Measurements from ENCODE around the gene PHYH. TPM values are rescaled to one million over a fixed set of nuclear protein-coding genes. Genes with fewer than 3 reads are reported as not detected.
A peak's percentile ranks its signal among the peaks of the same experiment; 100 is the strongest.

PHYH gene
- total and polyA plus RNA-seq, 2 donors from 2014 or later, result 45.8 to 166 TPM

DNA sequence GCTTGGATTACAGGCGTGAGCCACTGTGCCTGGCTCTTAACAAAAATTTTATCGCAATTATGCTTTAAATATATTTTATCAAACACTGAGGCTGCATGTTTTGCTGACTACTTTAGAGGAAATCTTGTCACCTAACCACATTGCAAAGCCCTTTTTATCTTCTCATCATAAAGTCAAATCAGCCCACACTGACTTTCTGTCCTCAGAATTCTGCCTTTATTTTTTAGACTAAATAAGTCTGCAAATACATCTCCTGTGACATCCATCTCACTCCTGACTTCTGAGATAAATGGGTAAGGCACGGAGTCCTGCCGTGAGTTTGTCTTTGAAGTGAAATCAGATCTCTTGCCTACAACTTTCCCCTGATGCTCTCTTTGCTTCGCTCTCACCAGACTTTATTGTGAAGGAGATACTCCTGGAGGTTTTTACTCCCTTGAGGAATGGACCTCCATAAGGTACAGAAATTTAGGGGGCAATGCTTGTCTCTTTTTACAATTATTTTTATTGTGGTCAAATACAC is 42.2 kb downstream of the PHYH start:
- intact Hi-C loops (cut with DNase I), result no loop called here
- peak in 2 of 5 donors; percentile 36 to 58 for DNase-seq
- Histone ChIP-seq H3K9me3 (ENCODE audit: control insufficient read depth in 2 of 3, insufficient read depth in 1 of 3, low read length in 3 of 3) (no peaks in the 10 kb centered on the region), H3K27me3 (ENCODE audit: control insufficient read depth, insufficient read depth, low read length) (no peaks in the 10 kb centered on the region), H3K27ac (ENCODE audit: low read depth in 2 of 2, low read length in 2 of 2) (no peak overlapping the region), H3K4me1 (ENCODE audit: control insufficient read depth in 2 of 3, insufficient read depth in 2 of 3, low read depth in 1 of 3, low read length in 3 of 3) (no peaks in the 10 kb centered on the region), H3K4me3 (ENCODE audit: low read length in 3 of 3) (no peak overlapping the region), H3K9ac (ENCODE audit: low read length in 3 of 3) (no peak overlapping the region), H3K36me3 (ENCODE audit: control insufficient read depth in 2 of 3, insufficient read depth in 3 of 3, low read length in 3 of 3) (no peaks in the 10 kb centered on the region)
- TF ChIP-seq, protein P1, sequence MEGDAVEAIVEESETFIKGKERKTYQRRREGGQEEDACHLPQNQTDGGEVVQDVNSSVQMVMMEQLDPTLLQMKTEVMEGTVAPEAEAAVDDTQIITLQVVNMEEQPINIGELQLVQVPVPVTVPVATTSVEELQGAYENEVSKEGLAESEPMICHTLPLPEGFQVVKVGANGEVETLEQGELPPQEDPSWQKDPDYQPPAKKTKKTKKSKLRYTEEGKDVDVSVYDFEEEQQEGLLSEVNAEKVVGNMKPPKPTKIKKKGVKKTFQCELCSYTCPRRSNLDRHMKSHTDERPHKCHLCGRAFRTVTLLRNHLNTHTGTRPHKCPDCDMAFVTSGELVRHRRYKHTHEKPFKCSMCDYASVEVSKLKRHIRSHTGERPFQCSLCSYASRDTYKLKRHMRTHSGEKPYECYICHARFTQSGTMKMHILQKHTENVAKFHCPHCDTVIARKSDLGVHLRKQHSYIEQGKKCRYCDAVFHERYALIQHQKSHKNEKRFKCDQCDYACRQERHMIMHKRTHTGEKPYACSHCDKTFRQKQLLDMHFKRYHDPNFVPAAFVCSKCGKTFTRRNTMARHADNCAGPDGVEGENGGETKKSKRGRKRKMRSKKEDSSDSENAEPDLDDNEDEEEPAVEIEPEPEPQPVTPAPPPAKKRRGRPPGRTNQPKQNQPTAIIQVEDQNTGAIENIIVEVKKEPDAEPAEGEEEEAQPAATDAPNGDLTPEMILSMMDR (IDR thresholded peaks at IDR 0.05; ENCODE audit: borderline replicate concordance, extremely low read depth, insufficient read depth), result no peak
- no peak for FAIRE-seq

DNA sequence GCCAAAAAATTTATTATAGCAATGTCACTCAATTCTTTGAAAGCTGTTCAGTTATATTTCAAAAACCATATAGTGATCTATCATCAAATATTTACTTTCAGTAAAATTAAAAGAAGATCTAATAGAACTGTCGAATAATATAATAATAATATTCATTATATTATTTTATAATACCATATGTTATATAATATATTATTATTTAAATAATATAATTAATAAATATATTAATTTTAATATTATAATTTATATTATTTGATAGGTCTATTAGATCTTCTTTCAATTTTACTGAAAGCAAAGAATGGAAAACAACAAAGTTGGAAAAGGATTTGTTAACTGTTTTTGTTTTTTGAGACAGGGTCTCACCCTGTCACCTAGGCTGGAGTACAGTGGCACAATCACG is 43.2 kb downstream of the PHYH start:
- DNase-seq, result no peak
- no peak overlapping the region for H3K9ac ChIP-seq (ENCODE audit: low read length in 3 of 3)
- H3K4me3 ChIP-seq (ENCODE audit: low read length in 3 of 3), result no peak overlapping the region
- H3K27me3 ChIP-seq (ENCODE audit: control insufficient read depth, insufficient read depth, low read length), result no peaks in the 10 kb centered on the region
- TF ChIP-seq, protein P1 (IDR thresholded peaks at IDR 0.05; ENCODE audit: borderline replicate concordance, extremely low read depth, insufficient read depth), result no peak
- H3K27ac ChIP-seq (ENCODE audit: low read depth in 2 of 2, low read length in 2 of 2), result no peak overlapping the region
- no peaks in the 10 kb centered on the region for H3K9me3 ChIP-seq (ENCODE audit: control insufficient read depth in 2 of 3, insufficient read depth in 1 of 3, low read length in 3 of 3)
- intact Hi-C loops (cut with DNase I), result no loop called here
- FAIRE-seq, result peak; percentile 68
- H3K36me3 ChIP-seq (ENCODE audit: control insufficient read depth in 2 of 3, insufficient read depth in 3 of 3, low read length in 3 of 3), result no peaks in the 10 kb centered on the region
- H3K4me1 ChIP-seq (ENCODE audit: control insufficient read depth in 2 of 3, insufficient read depth in 2 of 3, low read depth in 1 of 3, low read length in 3 of 3), result no peaks in the 10 kb centered on the region

GRCh38 chr10:13253726-13254125 is 46.1 kb downstream of the PHYH start:
- Histone ChIP-seq H3K4me3 (ENCODE audit: low read length in 3 of 3) (no peak overlapping the region), H3K36me3 (ENCODE audit: control insufficient read depth in 2 of 3, insufficient read depth in 3 of 3, low read length in 3 of 3) (no peaks in the 10 kb centered on the region), H3K9me3 (ENCODE audit: control insufficient read depth in 2 of 3, insufficient read depth in 1 of 3, low read length in 3 of 3) (no peaks in the 10 kb centered on the region), H3K27me3 (ENCODE audit: control insufficient read depth, insufficient read depth, low read length) (no peaks in the 10 kb centered on the region), H3K4me1 (ENCODE audit: control insufficient read depth in 2 of 3, insufficient read depth in 2 of 3, low read depth in 1 of 3, low read length in 3 of 3) (no peaks in the 10 kb centered on the region), H3K27ac (ENCODE audit: low read depth in 2 of 2, low read length in 2 of 2) (no peak overlapping the region), H3K9ac (ENCODE audit: low read length in 3 of 3) (no peak overlapping the region)
- no peak for FAIRE-seq
- intact Hi-C loops (cut with DNase I), result no loop called here
- TF ChIP-seq, protein P1 (IDR thresholded peaks at IDR 0.05; ENCODE audit: borderline replicate concordance, extremely low read depth, insufficient read depth), result no peak
- no peak for DNase-seq

DNA sequence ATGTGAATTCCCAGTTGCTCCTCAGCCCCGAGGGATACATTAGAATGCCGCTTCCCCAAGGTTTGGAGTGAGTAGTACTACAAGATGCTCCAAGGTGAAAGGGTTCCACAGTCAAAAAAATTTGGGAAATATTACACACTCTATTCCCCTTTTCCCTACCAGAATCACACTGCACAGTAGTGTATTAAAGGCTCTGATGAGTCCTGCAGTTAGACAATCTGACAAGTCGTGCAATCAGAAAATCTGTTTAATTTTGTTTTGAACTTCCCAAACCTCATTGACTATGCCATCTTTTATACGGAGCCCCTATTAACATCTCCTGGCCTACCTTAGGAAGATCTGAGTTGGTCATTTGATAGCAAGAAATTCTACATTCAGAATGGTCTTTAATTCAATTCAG is 52.1 kb downstream of the PHYH start:
- Histone ChIP-seq H3K4me3 (ENCODE audit: low read length in 3 of 3) (no peak overlapping the region), H3K4me1 (ENCODE audit: control insufficient read depth in 2 of 3, insufficient read depth in 2 of 3, low read depth in 1 of 3, low read length in 3 of 3) (no peaks in the 10 kb centered on the region), H3K9me3 (ENCODE audit: control insufficient read depth in 2 of 3, insufficient read depth in 1 of 3, low read length in 3 of 3) (no peaks in the 10 kb centered on the region), H3K27me3 (ENCODE audit: control insufficient read depth, insufficient read depth, low read length) (no peaks in the 10 kb centered on the region), H3K27ac (ENCODE audit: low read depth in 2 of 2, low read length in 2 of 2) (no peak overlapping the region), H3K9ac (ENCODE audit: low read length in 3 of 3) (no peak overlapping the region), H3K36me3 (ENCODE audit: control insufficient read depth in 2 of 3, insufficient read depth in 3 of 3, low read length in 3 of 3) (no peaks in the 10 kb centered on the region)
- no peak for DNase-seq
- intact Hi-C loops (cut with DNase I), result no loop called here
- no peak for FAIRE-seq
- TF ChIP-seq, protein P1 (IDR thresholded peaks at IDR 0.05; ENCODE audit: borderline replicate concordance, extremely low read depth, insufficient read depth), result no peak
